ENCODE results near the gene CASP1. TPM values are rescaled to one million over a fixed set of nuclear protein-coding genes. Genes with fewer than 3 reads are reported as not detected.
A peak's percentile ranks its signal among the peaks of the same experiment; 100 is the strongest.

The CASP1 gene
- total and polyA plus RNA-seq, 4 donors: 6.9 to 15.2 (median 8.6) TPM

DNA sequence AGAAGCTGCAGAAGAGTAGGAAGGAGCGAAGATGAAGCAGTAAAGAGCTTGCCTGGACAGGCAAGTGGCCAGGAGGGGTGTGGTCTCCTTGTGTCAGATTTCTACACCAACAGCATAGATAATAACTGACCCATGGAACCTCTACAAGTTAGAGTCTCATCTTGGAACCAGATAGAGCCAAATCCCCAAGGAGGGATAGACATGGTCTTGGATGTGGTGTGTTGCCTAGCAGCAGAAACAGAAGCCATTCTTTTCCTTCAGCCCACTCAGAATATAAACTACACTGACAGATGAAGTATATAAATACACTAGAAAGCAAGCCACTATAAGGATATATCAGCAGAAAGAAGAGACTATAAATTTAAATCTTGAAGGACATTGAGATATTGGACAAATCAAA lies 14.5 kb upstream of the CASP1 start:
- Histone ChIP-seq H3K4me1 (ENCODE audit: control insufficient read depth in 4 of 4, insufficient read depth in 4 of 4, low read length in 3 of 4) (peaks cover 0 to 4% (median 0%) of the 10 kb centered on the region in 4 donors), H3K27ac (ENCODE audit: low read depth in 1 of 2, low read length in 2 of 2) (no peak overlapping the region), H3K9ac (ENCODE audit: low read depth in 1 of 2, low read length in 2 of 2) (no peak overlapping the region), H3K9me3 (ENCODE audit: control insufficient read depth in 4 of 4, low read length in 3 of 4) (no peaks in the 10 kb centered on the region), H3K4me3 (ENCODE audit: low read depth in 1 of 3, low read length in 3 of 3) (no peak overlapping the region), H3K36me3 (ENCODE audit: control insufficient read depth in 4 of 4, insufficient read depth in 3 of 4, low read depth in 1 of 4, low read length in 3 of 4) (no peaks in the 10 kb centered on the region), H3K27me3 (ENCODE audit: control insufficient read depth in 4 of 4, insufficient read depth in 4 of 4, low read length in 3 of 4) (no peaks in the 10 kb centered on the region)
- DNase-seq (ENCODE audit: low spot score): no peak
- TF ChIP-seq, protein P1, sequence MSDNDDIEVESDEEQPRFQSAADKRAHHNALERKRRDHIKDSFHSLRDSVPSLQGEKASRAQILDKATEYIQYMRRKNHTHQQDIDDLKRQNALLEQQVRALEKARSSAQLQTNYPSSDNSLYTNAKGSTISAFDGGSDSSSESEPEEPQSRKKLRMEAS (IDR thresholded peaks at IDR 0.05): no peak
- TF ChIP-seq, protein P2, sequence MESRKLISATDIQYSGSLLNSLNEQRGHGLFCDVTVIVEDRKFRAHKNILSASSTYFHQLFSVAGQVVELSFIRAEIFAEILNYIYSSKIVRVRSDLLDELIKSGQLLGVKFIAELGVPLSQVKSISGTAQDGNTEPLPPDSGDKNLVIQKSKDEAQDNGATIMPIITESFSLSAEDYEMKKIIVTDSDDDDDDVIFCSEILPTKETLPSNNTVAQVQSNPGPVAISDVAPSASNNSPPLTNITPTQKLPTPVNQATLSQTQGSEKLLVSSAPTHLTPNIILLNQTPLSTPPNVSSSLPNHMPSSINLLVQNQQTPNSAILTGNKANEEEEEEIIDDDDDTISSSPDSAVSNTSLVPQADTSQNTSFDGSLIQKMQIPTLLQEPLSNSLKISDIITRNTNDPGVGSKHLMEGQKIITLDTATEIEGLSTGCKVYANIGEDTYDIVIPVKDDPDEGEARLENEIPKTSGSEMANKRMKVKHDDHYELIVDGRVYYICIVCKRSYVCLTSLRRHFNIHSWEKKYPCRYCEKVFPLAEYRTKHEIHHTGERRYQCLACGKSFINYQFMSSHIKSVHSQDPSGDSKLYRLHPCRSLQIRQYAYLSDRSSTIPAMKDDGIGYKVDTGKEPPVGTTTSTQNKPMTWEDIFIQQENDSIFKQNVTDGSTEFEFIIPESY (IDR thresholded peaks at IDR 0.05): no peak
- TF ChIP-seq, protein P3, sequence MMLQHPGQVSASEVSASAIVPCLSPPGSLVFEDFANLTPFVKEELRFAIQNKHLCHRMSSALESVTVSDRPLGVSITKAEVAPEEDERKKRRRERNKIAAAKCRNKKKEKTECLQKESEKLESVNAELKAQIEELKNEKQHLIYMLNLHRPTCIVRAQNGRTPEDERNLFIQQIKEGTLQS (IDR thresholded peaks at IDR 0.05): no peak
- 92% methylated on average over 1 of the region's 1 CpG for WGBS

DNA sequence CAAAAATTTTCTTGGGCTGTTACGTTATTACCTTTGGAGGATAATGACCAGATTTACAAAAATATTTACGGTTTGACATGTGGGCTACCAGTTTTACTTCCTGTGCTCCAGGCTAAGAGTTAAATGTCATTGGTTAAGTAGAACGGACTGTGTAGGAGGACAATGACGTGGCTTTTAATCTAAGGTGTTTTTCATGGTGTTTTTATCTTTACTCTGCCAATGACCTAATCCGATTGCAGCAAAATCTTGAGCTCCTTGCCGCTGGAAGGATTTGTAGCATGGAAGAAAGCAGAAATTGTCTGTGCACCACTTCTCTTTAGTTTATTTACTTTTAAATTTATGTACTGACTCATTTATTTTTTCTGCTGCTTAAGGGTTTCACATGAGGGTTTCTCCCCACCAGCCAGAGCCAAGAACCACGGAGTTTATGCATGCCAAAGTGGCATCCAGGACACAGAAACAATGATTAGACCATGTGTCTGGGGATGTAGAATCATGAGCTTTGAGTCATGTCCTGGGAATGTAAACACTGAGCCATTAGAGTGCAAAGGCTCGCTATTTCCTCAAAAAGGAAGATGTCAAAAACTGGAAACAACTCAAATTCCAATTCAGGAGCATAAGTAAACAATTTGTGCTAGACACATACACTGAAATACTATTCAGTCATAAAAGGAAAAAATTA lies 12.1 kb upstream of the CASP1 start:
- Histone ChIP-seq H3K9ac (ENCODE audit: low read depth in 1 of 2, low read length in 2 of 2) (no peak overlapping the region), H3K4me3 (ENCODE audit: low read depth in 1 of 3, low read length in 3 of 3) (no peak overlapping the region), H3K4me1 (ENCODE audit: control insufficient read depth in 4 of 4, insufficient read depth in 4 of 4, low read length in 3 of 4) (peaks cover 0 to 4% (median under 1%) of the 10 kb centered on the region in 4 donors), H3K36me3 (ENCODE audit: control insufficient read depth in 4 of 4, insufficient read depth in 3 of 4, low read depth in 1 of 4, low read length in 3 of 4) (no peaks in the 10 kb centered on the region), H3K27me3 (ENCODE audit: control insufficient read depth in 4 of 4, insufficient read depth in 4 of 4, low read length in 3 of 4) (no peaks in the 10 kb centered on the region), H3K9me3 (ENCODE audit: control insufficient read depth in 4 of 4, low read length in 3 of 4) (no peaks in the 10 kb centered on the region), H3K27ac (ENCODE audit: low read depth in 1 of 2, low read length in 2 of 2) (no peak overlapping the region)
- TF ChIP-seq GABPA (IDR thresholded peaks at IDR 0.05 in 1 of 2, conservative IDR thresholded peaks at IDR 0.05 in 1 of 2): no peak
- peak; percentile 7 for TF ChIP-seq SP1 (IDR thresholded peaks at IDR 0.05)
- peak; percentile 66 to 91 for TF ChIP-seq JUND (IDR thresholded peaks at IDR 0.05)
- TF ChIP-seq, protein P1 (IDR thresholded peaks at IDR 0.05): peak; percentile 46
- TF ChIP-seq TAF1 (conservative IDR thresholded peaks at IDR 0.05): no peak
- TF ChIP-seq, protein P2 (IDR thresholded peaks at IDR 0.05): no peak
- no peak for TF ChIP-seq HNF4A (conservative IDR thresholded peaks at IDR 0.05)
- peak in 1 of 2 donors; percentile 34 for TF ChIP-seq RXRA (IDR thresholded peaks at IDR 0.05)
- 67% methylated on average over 8 of the region's 8 CpGs for WGBS
- DNase-seq (ENCODE audit: low spot score): no peak

DNA sequence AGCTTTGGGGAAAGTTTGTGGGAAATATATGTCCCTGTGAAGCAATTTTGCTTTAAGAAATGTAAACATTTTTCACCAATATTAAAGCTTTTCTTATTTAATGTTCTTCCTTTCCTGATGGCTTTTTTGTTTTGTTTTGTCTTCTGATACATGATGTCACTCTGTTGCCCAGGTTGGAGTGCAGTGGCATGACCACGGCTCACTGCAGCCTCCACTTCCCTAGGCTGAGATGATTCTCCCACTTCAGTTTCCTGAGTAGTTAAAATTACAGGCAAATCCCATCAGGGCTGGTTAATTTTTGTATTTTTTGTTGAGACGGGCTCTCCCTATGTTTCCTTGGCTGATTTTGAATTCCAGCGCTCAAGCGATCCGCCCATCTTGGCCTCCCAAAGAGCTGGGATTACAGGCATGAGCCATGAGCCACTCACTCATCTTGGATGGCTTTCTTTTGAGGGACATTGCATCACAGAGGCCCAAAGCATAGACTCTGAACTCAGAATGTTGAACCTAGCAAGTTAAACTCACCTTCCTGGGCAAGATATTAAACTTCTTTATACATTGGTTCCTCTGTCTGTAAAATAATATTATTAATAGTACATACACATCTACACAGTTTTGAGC lies 10.8 kb upstream of the CASP1 start:
- no peak overlapping the region for H3K9ac ChIP-seq (ENCODE audit: low read depth in 1 of 2, low read length in 2 of 2)
- H3K27ac ChIP-seq (ENCODE audit: low read depth in 1 of 2, low read length in 2 of 2): peak overlapping the region in 1 of 2 donors; percentile 45
- no peak for TF ChIP-seq EGR1 (IDR thresholded peaks at IDR 0.05; ENCODE audit: low read depth in 2 of 2)
- TF ChIP-seq, protein P3 (IDR thresholded peaks at IDR 0.05): no peak
- TF ChIP-seq GABPA (IDR thresholded peaks at IDR 0.05 in 1 of 2, conservative IDR thresholded peaks at IDR 0.05 in 1 of 2): no peak
- no peak for TF ChIP-seq TAF1 (conservative IDR thresholded peaks at IDR 0.05)
- TF ChIP-seq FOXA2 (IDR thresholded peaks at IDR 0.05): no peak
- no peak for TF ChIP-seq NR2F2 (IDR thresholded peaks at IDR 0.05)
- no peak for TF ChIP-seq RAD21 (IDR thresholded peaks at IDR 0.05)
- TF ChIP-seq HNF4A (conservative IDR thresholded peaks at IDR 0.05): no peak
- no peak for TF ChIP-seq JUND (IDR thresholded peaks at IDR 0.05)
- TF ChIP-seq HNF4G (IDR thresholded peaks at IDR 0.05): no peak
- no peak for TF ChIP-seq YY1 (IDR thresholded peaks at IDR 0.05)
- TF ChIP-seq, protein P1 (IDR thresholded peaks at IDR 0.05): no peak
- no peak for TF ChIP-seq SP1 (IDR thresholded peaks at IDR 0.05)
- no peak for TF ChIP-seq FOXA1 (IDR thresholded peaks at IDR 0.05)
- TF ChIP-seq, protein P2 (IDR thresholded peaks at IDR 0.05): no peak

More for the DNA sequence above, 10.8 kb upstream of the CASP1 start:
- H3K27me3 ChIP-seq (ENCODE audit: control insufficient read depth in 4 of 4, insufficient read depth in 4 of 4, low read length in 3 of 4): no peaks in the 10 kb centered on the region
- 92% methylated on average over 5 of the region's 5 CpGs for WGBS
- H3K9me3 ChIP-seq (ENCODE audit: control insufficient read depth in 4 of 4, low read length in 3 of 4): no peaks in the 10 kb centered on the region
- H3K4me1 ChIP-seq (ENCODE audit: control insufficient read depth in 4 of 4, insufficient read depth in 4 of 4, low read length in 3 of 4): peaks cover 0 to 4% (median under 1%) of the 10 kb centered on the region in 4 donors
- DNase-seq (ENCODE audit: low spot score): no peak
- no peak overlapping the region for H3K4me3 ChIP-seq (ENCODE audit: low read depth in 1 of 3, low read length in 3 of 3)
- H3K36me3 ChIP-seq (ENCODE audit: control insufficient read depth in 4 of 4, insufficient read depth in 3 of 4, low read depth in 1 of 4, low read length in 3 of 4): no peaks in the 10 kb centered on the region
